Coronary artery (tissue), 2 donors: ENCODE measurements around the gene SLBP.
A peak's percentile ranks its signal among the peaks of the same experiment; 100 is the strongest.
"Not testable (repeated sequence)": the region's sequence is repeated elsewhere in the genome, so short reads cannot be mapped to it uniquely, and the experiment has no call there.

Experiments used
- DNase-seq: peaks from one replicate; pipeline ENCODE4 v3.0.0-alpha.2; 2017; ENCODE audit warnings: low spot score
- H3K27ac ChIP-seq, 2 donors: fragments of 200-600 bp; sonication (generic); one replicate each; pipeline ENCODE4 v1.5.1; 2016 to 2019
- H3K4me3 ChIP-seq: fragments of 200-600 bp; sonication (generic); 2 replicates; pipeline ENCODE4 v1.5.1; 2016; ENCODE audit warnings: mild to moderate bottlenecking, moderate library complexity
- TF ChIP-seq, protein P1 (sequence below): fragments of 200-600 bp; sonication (generic); IDR thresholded peaks from one replicate; pipeline ENCODE4 v1.5.1; 2019; ENCODE audit warnings: antibody characterized with exemption

The SLBP gene

DNA sequence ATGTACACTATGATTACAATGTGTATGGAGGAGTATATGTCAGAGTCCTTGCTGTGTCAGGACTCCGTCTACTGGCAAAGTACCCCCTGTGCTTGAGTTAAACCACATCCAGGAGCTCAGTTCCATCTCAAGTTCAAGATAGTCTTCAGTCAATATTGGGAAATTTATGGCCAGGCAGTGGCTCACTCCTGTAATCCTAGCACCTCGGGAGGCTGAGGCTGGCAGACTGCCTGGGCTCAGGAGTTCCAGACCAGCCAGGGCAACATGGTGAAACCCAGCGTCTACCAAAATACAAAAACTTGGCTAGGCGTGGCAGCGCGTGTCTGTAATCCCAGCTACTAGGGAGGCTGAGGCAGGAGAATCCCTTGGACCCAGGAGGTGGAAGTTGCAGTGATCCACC lies 5.8 kb downstream of the SLBP start:
- TF ChIP-seq, protein P1, sequence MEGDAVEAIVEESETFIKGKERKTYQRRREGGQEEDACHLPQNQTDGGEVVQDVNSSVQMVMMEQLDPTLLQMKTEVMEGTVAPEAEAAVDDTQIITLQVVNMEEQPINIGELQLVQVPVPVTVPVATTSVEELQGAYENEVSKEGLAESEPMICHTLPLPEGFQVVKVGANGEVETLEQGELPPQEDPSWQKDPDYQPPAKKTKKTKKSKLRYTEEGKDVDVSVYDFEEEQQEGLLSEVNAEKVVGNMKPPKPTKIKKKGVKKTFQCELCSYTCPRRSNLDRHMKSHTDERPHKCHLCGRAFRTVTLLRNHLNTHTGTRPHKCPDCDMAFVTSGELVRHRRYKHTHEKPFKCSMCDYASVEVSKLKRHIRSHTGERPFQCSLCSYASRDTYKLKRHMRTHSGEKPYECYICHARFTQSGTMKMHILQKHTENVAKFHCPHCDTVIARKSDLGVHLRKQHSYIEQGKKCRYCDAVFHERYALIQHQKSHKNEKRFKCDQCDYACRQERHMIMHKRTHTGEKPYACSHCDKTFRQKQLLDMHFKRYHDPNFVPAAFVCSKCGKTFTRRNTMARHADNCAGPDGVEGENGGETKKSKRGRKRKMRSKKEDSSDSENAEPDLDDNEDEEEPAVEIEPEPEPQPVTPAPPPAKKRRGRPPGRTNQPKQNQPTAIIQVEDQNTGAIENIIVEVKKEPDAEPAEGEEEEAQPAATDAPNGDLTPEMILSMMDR: no peak
- no peak overlapping the region for H3K4me3 ChIP-seq
- DNase-seq: no peak

DNA sequence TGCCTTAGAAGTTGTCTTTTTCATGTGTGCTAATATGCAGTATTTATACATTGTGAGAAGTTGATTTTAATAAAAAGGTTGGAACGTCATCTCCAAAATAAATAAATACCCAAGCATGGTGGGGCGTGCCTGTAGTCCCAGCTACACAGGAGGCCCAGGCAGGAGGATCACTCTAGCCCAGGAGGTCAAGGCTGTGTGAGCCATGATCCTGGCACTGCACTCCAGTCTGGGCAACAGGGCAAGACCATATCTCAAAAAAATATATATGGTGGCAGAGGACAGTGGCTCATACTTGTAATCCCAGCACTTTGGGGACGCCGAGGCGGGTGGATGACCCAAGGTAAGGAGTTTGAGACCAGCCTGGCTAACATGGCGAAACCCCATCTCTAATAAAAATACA lies 6.4 kb downstream of the SLBP start:
- H3K27ac ChIP-seq: no peak overlapping the region
- no peak overlapping the region for H3K4me3 ChIP-seq
- TF ChIP-seq, protein P1: no peak
- DNase-seq: no peak

More for the DNA sequence above, 5.8 kb downstream of the SLBP start:
- H3K27ac ChIP-seq: no peak overlapping the region

DNA sequence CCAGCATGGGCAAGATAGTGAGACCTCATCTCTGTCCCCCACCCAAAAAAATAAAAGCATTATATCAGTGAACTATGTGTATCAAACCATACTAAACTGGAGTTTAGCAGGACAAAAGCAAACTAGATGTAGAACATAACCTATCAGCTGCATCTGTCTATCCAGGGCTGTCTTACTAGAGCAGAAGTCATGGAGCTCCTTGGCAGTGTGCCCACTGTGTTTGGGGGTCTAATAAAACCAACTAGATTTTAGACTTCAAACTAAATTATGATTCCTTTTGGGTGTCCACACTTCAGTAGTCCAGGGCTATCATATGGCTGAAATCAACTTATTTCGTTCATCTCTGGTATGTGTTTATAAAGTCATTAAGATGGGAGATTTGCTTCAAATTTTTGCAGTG lies 8.3 kb downstream of the SLBP start:
- H3K4me3 ChIP-seq: no peak overlapping the region
- H3K27ac ChIP-seq: no peak overlapping the region
- TF ChIP-seq, protein P1: no peak
- no peak for DNase-seq

DNA sequence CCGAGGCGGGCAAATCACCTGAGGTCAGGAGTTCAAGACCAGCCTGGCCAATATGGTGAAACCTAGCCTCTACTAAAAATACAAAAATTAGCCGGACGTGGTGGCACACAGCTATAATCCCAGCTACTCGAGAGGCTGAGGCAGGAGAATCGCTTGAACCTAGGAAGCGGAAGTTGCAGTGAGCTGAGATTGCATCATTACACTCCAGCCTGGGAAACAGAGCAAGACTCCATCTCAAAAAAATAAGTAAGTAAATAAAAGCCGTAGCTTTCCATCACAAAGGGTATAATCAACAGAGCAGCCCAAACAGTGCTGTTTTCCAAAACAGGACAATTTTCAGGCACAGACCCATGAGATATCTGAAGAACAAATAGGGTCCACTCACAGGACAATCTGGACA lies 10.4 kb downstream of the SLBP start:
- not testable (repeated sequence) for H3K4me3 ChIP-seq, DNase-seq, H3K27ac ChIP-seq

DNA sequence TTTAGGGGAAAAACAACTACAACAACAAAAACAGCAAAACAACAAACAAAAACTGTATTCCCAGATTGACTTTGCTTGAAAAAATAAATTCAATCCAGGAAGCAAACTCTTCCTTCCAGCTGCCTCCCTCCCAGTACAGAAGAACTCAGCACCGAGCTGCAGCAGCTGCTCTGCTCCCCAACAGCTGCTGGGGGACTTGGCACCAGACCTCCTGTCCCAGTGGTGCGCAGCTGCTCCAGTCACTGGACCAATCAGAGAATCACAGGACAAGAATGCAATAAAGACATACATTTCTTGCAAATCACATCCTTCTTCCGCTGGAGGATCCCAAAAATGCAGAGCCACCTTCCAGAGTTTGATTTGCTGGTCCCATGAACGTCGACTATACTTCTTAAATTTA lies 16.2 kb downstream of the SLBP start:
- H3K4me3 ChIP-seq: no peak overlapping the region
- TF ChIP-seq, protein P1: no peak
- no peak for DNase-seq
- H3K27ac ChIP-seq: no peak overlapping the region

DNA sequence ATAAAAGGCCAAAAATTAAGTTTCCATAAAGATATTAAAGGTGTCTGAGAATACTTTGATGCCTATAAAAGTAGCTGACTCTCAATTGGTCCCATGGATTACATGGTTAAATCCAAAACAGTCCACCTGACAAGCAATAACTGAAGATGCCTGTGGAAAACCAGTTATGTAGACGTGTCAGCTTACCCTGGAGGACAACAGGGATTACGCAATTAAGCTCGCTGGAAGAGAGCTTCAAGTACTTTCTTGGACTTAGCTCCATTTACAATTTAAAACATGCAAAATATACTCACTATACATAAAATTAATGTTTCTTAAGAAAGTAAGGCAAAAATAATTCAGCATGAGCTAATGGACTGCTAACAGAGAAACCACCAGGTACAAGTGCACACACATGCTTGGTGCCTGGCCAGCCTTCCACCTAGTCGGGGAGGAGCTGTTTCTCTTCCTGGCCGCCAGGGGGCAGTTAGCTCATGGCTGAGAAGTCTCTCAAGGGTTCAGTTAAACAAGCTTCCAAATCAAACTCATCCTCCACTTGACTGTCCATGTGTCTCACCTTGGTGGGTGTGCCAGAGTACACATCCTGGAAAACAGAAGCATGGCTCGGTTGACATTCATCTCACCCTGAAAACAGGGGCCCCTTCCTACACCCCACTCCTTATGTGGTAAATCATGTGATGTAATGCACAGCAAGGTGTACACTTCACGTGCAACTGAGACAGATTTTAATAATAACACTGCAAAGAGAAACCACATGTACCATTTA lies 18.8 kb downstream of the SLBP start:
- DNase-seq: no peak
- TF ChIP-seq, protein P1: peak; percentile 72
- Histone ChIP-seq H3K27ac (no peak overlapping the region), H3K4me3 (no peak overlapping the region)

DNA sequence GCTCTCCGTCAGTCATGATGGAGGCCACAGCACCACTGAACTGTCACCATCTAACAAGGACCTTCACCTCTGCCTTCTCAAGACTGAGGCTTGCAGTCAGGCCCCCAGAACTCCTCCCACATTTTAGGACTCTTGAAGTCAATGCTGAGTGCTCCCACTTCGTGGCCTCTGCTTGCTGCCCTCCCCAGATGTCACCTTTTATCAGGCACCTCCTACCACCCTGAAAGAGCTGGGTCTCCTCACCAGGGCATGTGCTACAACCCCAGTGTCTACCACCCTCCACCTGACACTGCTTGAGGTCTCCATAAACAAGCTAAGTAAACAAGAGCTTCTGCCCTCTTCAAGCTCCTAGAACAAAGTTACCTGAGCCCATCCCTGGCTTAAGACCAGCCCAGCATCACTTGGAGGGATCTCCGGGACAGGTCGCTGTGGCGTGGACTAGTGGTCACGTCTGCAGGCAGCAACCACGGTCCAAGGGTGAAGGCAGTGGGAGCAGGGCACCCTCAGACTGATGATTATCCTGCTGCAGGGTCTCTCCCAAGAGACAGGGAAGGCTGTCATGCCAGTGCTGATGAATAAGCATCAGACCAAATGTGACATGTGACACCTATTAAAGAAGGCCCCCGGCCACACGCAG lies 20.3 kb downstream of the SLBP start:
- Histone ChIP-seq H3K27ac (no peak overlapping the region), H3K4me3 (no peak overlapping the region)
- DNase-seq: no peak
- TF ChIP-seq, protein P1: no peak
